Measurements from ENCODE around the gene BPIFB2.

GRCh38 chr20:33042430-33042829, 34.9 kb downstream of the BPIFB2 start:
- TF ChIP-seq CTCF (IDR thresholded peaks at IDR 0.05; ENCODE audit: low read depth, low read length, missing input control) (no peak), MAX (IDR thresholded peaks at IDR 0.05) (no peak), TAF1 (conservative IDR thresholded peaks at IDR 0.05) (no peak), RAD21 (IDR thresholded peaks at IDR 0.05) (no peak), REST (IDR thresholded peaks at IDR 0.05) (no peak), GABPA (IDR thresholded peaks at IDR 0.05 in 1 of 2, conservative IDR thresholded peaks at IDR 0.05 in 1 of 2) (no peak), YY1 (IDR thresholded peaks at IDR 0.05) (no peak), SP1 (IDR thresholded peaks at IDR 0.05) (no peak), ATF3 (IDR thresholded peaks at IDR 0.05) (no peak), ZBTB33 (IDR thresholded peaks at IDR 0.05) (no peak), JUND (IDR thresholded peaks at IDR 0.05) (no peak), FOXA2 (IDR thresholded peaks at IDR 0.05) (no peak), FOXA1 (IDR thresholded peaks at IDR 0.05) (no peak)

Measured in liver (tissue), 3 donors.